Upper lobe of right lung (tissue), 1 donor: ENCODE results near the gene SMTN. TPM values are rescaled to one million over a fixed set of nuclear protein-coding genes. Genes with fewer than 3 reads are reported as not detected.

Experiments
- ATAC-seq: fragments of 200-7000 bp; cut with Tn5 transposase; one replicate; pipeline ENCODE4 v1.9.1; 2020; ENCODE audit warnings: mild to moderate bottlenecking, moderate library complexity
- DNase-seq: peaks from one replicate; pipeline ENCODE4 v3.0.0-alpha.2; 2020
- H3K27ac ChIP-seq: fragments of 200-600 bp; one replicate; pipeline ENCODE4 v1.8.0; 2022
- H3K27me3 ChIP-seq: fragments of 200-600 bp; one replicate; pipeline ENCODE4 v1.8.0; 2022; ENCODE audit warnings: mild to moderate bottlenecking
- H3K36me3 ChIP-seq: fragments of 200-600 bp; one replicate; pipeline ENCODE4 v1.8.0; 2022
- H3K4me1 ChIP-seq: fragments of 200-600 bp; one replicate; pipeline ENCODE4 v1.8.0; 2022
- H3K4me3 ChIP-seq: fragments of 200-600 bp; one replicate; pipeline ENCODE4 v1.8.0; 2022; ENCODE audit warnings: mild to moderate bottlenecking
- H3K9me3 ChIP-seq: fragments of 200-600 bp; one replicate; pipeline ENCODE4 v1.8.0; 2022
- CTCF ChIP-seq: fragments of 200-600 bp; IDR thresholded peaks from one replicate; pipeline ENCODE4 v1.8.0; 2022; ENCODE audit warnings: antibody characterized with exemption
- intact Hi-C: fragments of 100-400 bp; cut with DNase I; formaldehyde crosslinking; loops from one replicate; pipeline ENCODE4 v1.11.0; 2022
- total RNA-seq: library from RNA; stranded (reverse); fragmentation: NEBNext Ultra II Directional; extraction: Animal tissue kit (Norgen Biotek cat#: 25700); gene quantifications from one replicate; pipeline ENCODE4 v1.2.1, GENCODE V29; 2021
- donor health status: DM: no; HTN: yes; CAD: no; lungs with severe emphysema.

The SMTN gene
- total RNA-seq, 1 donor from 2014 or later = 71.6 TPM

- Histone ChIP-seq H3K27me3 (no peaks in the 10 kb centered on the region), H3K4me1 (peaks cover 3% of the 10 kb centered on the region), H3K36me3 (no peaks in the 10 kb centered on the region), H3K9me3 (no peaks in the 10 kb centered on the region), H3K4me3 (no peak overlapping the region), H3K27ac (no peak overlapping the region)
- no peak for TF ChIP-seq CTCF
- intact Hi-C loops = no loop called here
- DNase-seq = no peak
- no peak for ATAC-seq
Observed at GRCh38 chr22:31124811-31125465, 43.8 kb downstream of the SMTN start.

GRCh38 chr22:31125521-31126117, 44.5 kb downstream of the SMTN start:
- TF ChIP-seq CTCF = no peak
- no peak for ATAC-seq
- DNase-seq = no peak
- Histone ChIP-seq H3K27me3 (no peaks in the 10 kb centered on the region), H3K36me3 (no peaks in the 10 kb centered on the region), H3K4me3 (no peak overlapping the region), H3K4me1 (peaks cover 3% of the 10 kb centered on the region), H3K9me3 (no peaks in the 10 kb centered on the region), H3K27ac (no peak overlapping the region)
- intact Hi-C loops = no loop called here

GRCh38 chr22:31126128-31126868, 45.2 kb downstream of the SMTN start:
- TF ChIP-seq CTCF = no peak
- DNase-seq (no peak), ATAC-seq (no peak)
- Histone ChIP-seq H3K36me3 (no peaks in the 10 kb centered on the region), H3K27me3 (no peaks in the 10 kb centered on the region), H3K4me1 (peaks cover 3% of the 10 kb centered on the region), H3K4me3 (no peak overlapping the region), H3K27ac (no peak overlapping the region), H3K9me3 (no peaks in the 10 kb centered on the region)
- intact Hi-C loops = no loop called here

GRCh38 chr22:31126869-31127175, 45.7 kb downstream of the SMTN start:
- H3K4me1 ChIP-seq = peaks cover 3% of the 10 kb centered on the region
- intact Hi-C loops = no loop called here
- ATAC-seq = no peak
- no peak overlapping the region for H3K27ac ChIP-seq
- TF ChIP-seq CTCF = no peak
- no peaks in the 10 kb centered on the region for H3K36me3 ChIP-seq
- no peaks in the 10 kb centered on the region for H3K9me3 ChIP-seq
- DNase-seq = no peak
- H3K4me3 ChIP-seq = no peak overlapping the region
- H3K27me3 ChIP-seq = no peaks in the 10 kb centered on the region

GRCh38 chr22:31127181-31127772, 46.2 kb downstream of the SMTN start:
- H3K27me3 ChIP-seq = no peaks in the 10 kb centered on the region
- H3K9me3 ChIP-seq = no peaks in the 10 kb centered on the region
- no peaks in the 10 kb centered on the region for H3K36me3 ChIP-seq
- DNase-seq = no peak
- intact Hi-C loops = no loop called here
- no peak for ATAC-seq
- peaks cover 3% of the 10 kb centered on the region for H3K4me1 ChIP-seq
- no peak overlapping the region for H3K27ac ChIP-seq
- no peak for TF ChIP-seq CTCF
- no peak overlapping the region for H3K4me3 ChIP-seq
